ENCODE data around the gene DGKG.

Gene DGKG

DNA sequence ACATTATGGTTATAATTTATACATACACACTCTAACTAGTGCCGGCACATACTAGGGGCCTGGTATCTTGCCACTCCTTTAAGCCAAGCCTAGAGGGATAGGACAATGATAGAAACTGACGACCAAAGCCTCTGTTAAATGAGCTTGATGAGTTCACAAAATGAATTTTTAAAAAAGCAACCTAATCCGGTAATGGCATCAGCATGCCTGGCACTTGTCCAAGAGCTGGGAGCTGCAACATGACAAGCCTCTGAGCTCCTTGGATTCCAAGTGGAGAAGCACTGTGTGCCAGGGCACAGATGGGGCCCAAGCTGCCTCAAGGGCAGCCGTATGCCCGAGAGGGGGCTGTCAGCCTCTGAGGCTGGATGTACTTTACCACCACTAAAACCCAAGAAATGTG lies 262.9 kb downstream of the DGKG start:
- no peak for DNase-seq

DNA sequence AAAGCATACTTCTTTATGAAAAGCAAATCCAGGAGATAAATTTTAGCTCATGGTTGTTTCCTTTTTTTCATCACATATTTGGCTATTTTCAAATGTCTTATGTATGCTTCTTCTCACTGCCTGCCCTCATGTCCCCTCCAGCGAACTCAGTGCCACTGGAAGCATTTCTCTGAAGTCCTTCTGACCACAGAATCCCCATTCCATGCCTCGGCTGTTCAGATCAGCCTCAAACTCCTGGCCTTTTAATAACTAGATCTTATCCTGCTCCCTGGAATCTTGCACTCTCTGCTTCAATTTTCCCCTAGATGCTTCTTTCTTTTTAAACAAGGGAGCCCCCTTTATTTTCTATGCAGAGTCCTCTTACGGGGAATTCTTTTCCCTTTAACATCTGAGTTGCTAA lies 263.3 kb downstream of the DGKG start:
- DNase-seq, result no peak

DNA sequence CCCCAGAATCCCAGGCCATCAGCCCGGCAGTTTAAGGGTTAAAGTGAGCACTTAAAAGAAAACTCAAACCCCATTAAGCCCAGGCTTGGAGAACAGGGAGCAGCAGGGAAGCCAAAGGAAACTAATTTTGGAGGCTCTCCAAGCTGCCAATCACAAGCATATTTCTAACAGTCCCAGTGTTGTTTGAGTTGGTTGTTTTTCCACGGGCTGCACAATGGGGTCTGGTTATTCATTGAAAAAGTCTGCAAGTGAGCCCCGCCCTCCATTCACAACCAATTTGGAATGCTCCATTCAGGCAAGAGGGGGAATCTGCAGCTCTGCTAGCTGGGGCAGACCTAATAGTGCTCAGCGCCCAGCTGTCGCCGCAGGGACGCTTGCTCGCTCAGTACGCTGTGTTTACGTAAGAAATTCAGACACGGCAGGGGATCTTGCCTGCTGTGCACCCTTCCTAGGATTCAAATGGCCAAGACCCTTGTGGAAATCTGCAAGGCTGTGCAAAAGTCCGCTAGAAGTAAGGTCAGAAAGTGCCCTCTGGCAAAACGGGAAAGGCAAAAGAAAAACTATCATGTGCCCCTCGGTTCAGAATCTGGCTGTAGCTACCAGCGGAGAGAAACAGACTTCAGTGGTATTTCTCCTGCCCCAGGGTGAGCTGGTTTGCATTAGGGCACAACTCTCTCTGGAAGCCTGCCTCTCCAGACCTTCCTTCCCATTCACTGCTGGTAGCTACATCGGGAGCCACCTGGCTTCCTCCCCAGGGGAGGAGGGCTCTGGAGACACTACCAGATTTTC lies 264.2 kb downstream of the DGKG start:
- no peak for DNase-seq

DNA sequence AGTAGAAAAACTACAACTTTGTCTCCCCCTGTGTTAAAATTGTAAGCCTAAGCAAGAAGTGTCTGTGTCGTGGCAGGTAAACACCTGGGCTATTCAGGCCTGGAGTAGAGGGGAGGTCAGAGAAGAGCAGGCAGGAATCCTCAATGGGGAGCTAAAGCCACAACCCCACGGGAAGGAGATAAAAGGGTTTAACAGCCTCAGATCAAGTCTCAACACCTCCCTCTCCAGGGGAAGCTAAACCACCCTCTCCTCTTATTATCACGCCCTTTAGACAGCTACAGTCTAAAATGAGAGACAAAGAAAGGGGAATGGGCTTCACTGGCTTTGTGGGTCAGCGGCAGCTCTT lies 264.7 kb downstream of the DGKG start:
- no peak for DNase-seq
